ENCODE data around the gene NOTCH1.

NOTCH1 gene

DNA sequence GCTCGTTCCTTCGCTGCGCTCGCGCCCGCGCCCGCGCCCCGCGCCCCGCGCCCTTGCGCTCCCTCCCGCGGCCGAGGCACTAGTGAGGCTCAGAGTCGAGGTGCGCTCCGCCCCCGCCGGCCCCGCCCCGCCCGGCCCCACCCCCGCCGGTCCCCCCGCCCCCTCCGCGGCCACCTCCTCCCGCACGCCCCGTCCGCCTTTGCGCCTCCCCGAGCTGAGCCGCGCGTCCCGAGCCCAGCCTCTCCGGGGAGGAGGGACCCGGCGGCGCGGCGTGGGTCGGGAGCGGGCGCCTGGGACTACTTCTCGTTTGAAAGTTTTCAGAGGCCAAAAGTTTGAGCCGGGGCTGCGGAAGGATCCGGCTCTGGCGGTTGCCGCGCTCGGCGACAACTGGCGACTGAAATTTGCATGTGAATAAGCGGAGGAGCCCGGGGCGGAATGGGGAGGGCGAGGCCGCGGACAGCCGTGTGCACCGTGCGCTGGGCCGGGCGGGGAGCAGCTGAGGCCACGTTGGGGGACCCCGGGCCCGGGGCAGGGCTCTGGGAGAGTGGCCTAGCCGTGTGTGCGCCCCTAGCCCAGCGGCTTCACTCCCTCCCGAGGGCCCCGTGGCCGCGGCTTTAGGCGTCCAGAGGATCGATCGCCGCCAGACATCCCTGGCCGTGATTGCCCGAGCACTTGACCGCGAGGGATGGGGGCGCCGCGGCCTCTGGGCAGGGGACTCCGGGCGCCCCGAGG lies at the start of gene NOTCH1:
Gene NOTCH1 (minus strand): TSS at position 84 of the 732 bp plus-strand sequence. CDS start 262 bp downstream, outside the sequence.
- H3K27ac ChIP-seq: peak within 1 kb of the TSS; percentile 99
- TF ChIP-seq ZFX (IDR thresholded peaks at IDR 0.05): peak; percentile 63
- TF ChIP-seq, protein P1, sequence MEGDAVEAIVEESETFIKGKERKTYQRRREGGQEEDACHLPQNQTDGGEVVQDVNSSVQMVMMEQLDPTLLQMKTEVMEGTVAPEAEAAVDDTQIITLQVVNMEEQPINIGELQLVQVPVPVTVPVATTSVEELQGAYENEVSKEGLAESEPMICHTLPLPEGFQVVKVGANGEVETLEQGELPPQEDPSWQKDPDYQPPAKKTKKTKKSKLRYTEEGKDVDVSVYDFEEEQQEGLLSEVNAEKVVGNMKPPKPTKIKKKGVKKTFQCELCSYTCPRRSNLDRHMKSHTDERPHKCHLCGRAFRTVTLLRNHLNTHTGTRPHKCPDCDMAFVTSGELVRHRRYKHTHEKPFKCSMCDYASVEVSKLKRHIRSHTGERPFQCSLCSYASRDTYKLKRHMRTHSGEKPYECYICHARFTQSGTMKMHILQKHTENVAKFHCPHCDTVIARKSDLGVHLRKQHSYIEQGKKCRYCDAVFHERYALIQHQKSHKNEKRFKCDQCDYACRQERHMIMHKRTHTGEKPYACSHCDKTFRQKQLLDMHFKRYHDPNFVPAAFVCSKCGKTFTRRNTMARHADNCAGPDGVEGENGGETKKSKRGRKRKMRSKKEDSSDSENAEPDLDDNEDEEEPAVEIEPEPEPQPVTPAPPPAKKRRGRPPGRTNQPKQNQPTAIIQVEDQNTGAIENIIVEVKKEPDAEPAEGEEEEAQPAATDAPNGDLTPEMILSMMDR (conservative IDR thresholded peaks at IDR 0.05): no peak; the same call in 1 of the 2 replicates

DNA sequence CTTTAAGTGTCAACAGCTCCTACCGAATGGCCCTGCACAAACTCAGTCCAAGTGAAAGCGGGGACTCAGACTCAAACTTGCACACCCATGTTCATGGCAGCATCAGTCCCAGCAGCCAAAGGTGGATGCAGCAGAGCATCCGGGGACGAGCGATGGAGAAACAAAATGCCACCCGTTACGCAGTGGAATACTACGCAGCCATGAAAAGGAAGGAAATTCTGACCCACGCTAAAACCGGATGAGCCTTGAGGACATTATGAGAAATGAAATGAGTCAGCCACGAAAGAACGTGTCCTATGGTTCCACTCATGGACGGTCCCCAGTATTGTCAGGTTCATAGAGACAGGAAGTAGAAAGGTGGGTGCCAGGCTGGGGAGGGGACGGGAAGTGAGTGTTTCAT lies 48.6 kb upstream of the NOTCH1 start:
- no peak overlapping the region for H3K27ac ChIP-seq
- TF ChIP-seq, protein P1 (conservative IDR thresholded peaks at IDR 0.05): no peak
- TF ChIP-seq ZFX (IDR thresholded peaks at IDR 0.05): no peak

DNA sequence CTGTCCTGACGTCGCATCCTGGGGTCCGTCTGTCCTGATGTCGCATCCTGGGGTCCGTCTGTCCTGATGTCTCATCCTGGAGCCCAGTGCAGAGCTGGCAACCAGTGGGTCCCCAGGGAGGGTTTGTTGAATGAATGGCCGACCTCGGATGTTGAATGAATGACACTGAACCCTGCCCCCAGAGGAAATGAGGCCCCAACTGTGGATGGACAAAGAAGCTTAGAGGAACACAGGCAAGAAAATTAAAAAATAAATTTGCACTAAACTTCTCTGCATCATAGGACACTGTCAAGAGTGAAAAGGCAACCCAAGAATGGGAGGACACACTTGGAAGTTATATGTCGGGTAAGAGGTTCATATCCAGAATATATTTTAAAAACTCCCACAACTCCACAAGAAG lies 47.7 kb upstream of the NOTCH1 start:
- no peak overlapping the region for H3K27ac ChIP-seq
- no peak for TF ChIP-seq ZFX (IDR thresholded peaks at IDR 0.05)
- TF ChIP-seq, protein P1 (conservative IDR thresholded peaks at IDR 0.05): no peak

DNA sequence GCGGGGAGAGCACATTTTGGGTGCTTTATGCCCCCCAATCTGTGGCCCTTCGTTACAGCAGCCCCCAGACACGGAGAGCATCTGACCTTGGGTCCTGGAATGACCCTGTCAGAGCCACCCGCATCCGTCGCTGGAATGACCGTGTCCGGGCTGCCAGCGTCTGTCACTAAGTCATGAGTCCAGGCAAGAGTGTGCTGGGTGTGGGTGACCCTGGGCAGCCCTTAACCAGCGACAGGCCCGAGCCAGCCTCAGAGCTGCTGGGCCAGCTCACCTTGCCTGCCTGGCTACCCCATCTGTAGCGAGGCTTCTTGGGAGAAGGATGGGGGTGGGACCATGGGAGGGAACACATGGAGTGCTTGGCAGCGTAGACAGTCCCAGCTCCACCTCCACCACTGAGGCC lies 46.8 kb upstream of the NOTCH1 start:
- H3K27ac ChIP-seq: no peak overlapping the region
- TF ChIP-seq, protein P1 (conservative IDR thresholded peaks at IDR 0.05): no peak
- TF ChIP-seq ZFX (IDR thresholded peaks at IDR 0.05): no peak

DNA sequence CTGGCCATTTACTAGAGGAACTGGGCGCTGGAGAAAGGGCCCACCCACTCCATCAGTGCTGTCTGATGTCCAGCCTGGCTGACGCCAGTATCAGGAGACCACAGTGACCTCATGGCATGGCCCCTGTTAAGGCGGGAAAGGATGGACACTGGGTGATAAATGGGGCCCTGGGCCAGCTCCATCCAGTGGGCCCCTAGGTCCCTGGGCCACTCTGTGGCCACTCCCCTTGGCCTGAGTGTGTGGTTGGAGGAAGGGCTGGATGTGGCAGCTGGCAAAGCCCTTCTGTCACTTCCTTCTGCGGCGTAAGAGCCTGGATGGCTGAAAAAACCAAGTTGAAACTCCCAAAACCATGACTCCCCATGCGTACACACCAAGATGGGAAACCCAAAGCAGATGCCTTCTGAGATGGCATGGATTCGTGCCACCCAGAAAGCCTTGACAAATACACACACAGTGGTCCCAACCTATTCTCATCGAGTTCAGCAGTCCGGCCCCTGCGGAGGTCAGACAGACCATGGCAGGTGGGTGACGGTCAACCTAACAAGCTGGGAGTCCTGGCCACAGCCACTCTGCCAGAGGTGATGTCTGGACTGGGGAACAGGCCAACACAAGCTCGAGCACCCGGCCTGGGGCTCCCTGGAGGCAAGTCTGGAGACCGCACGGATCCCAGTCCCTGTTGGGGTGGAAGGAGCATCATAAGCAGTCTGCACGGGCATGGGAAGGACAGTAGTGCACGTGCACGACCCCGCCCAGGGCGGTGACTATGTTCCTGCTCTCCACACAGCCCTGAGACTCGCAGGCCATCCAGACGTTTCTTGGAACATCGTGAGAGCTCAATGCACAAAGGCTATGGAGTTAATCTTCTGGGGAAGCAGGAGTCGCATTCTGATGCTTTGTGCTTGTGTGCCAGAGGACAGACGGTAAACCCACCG lies 45.2 kb upstream of the NOTCH1 start:
- no peak overlapping the region for H3K27ac ChIP-seq
- TF ChIP-seq, protein P1 (conservative IDR thresholded peaks at IDR 0.05): no peak
- no peak for TF ChIP-seq ZFX (IDR thresholded peaks at IDR 0.05)

DNA sequence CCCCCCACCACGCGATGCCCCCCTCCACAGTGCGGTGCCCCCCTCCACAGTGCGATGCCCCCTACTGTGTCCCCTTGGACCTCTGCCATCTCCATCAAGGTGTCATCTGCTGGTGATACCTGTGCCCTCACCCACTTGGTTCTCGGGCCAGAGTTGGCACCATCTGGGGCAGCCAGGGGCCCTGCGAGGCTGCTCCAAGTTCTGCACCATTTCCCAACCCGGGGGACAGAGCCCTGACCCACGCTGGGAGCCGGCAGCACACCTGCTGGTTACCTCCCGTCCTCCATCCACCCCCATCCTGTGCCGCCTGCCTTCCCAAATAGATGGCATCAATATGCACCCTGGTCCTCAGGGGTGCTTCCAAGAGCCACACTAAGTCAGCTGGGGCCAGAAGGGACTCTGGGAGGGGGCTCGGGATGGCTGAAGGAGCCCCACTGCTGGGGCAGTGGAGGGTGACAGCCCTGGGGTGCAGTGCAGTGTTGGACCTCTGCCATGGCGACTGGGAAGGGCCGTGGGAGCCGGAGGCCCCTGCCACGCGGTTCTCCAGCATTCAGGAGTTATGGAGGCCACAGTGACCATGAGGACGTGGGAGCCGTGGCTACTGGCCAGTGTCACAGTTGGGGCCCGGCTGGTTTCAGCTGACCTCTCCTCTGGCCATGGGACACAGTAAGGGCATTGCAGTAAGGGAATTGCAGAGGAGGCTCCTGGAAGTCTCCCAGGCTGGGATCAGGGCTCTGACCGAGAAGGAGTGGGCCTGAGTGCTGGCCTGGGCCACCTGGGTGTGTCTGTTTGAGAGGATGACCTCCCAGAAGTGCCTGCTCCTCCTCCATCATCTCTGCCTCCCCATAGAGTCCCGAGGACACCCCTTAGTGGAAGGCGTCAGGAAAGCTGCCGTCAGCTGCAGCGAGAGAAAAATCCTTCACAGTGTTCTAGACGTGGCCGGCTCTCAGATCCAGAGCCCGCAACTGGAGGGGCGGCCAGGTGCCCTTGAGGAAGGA lies 44.2 kb upstream of the NOTCH1 start:
- TF ChIP-seq, protein P1 (conservative IDR thresholded peaks at IDR 0.05): no peak
- TF ChIP-seq ZFX (IDR thresholded peaks at IDR 0.05): no peak
- H3K27ac ChIP-seq: no peak overlapping the region

Measured in C4-2B (cell line).